H9 (cell line): Measurements from ENCODE around the gene SCN1A. TPM values are rescaled to one million over a fixed set of nuclear protein-coding genes. Genes with fewer than 3 reads are reported as not detected.

Experiments used
- DNase-seq: peaks from one replicate; pipeline ENCODE4 v3.0.0-alpha.2; 2017
- H2AFZ ChIP-seq: one replicate; pipeline ENCODE4 v1.6.1; 2013; ENCODE audit warnings: mild to moderate bottlenecking, low read length, control low read depth, moderate library complexity
- H2AK5ac ChIP-seq: 2 replicates; pipeline ENCODE4 v1.6.1; 2013; ENCODE audit warnings: low read length, control low read depth, mixed read lengths; ENCODE audit not compliant: insufficient read length
- H2BK120ac ChIP-seq: one replicate; pipeline ENCODE4 v1.6.1; 2013; ENCODE audit warnings: low read depth, mild to moderate bottlenecking, low read length, control low read depth, inconsistent platforms; ENCODE audit not compliant: poor library complexity, severe bottlenecking
- H2BK12ac ChIP-seq: 2 replicates; pipeline ENCODE4 v1.6.1; 2013; ENCODE audit warnings: low read length, control low read depth, mixed read lengths, low read depth; ENCODE audit not compliant: insufficient read length
- H2BK15ac ChIP-seq: 2 replicates; pipeline ENCODE4 v1.6.1; 2013; ENCODE audit warnings: low read depth, low read length, control low read depth
- H2BK20ac ChIP-seq: one replicate; pipeline ENCODE4 v1.6.1; 2013; ENCODE audit warnings: low read depth, mild to moderate bottlenecking, low read length, control low read depth, inconsistent platforms; ENCODE audit not compliant: poor library complexity, severe bottlenecking
- H2BK5ac ChIP-seq: 2 replicates; pipeline ENCODE4 v1.6.1; 2013; ENCODE audit warnings: low read length, control low read depth, mixed read lengths; ENCODE audit not compliant: insufficient read length
- H3K14ac ChIP-seq: 2 replicates; pipeline ENCODE4 v1.6.1; 2013; ENCODE audit warnings: low read length, control low read depth; ENCODE audit not compliant: insufficient read depth
- H3K18ac ChIP-seq: 2 replicates; pipeline ENCODE4 v1.6.1; 2013; ENCODE audit warnings: low read depth, mild to moderate bottlenecking, mixed read lengths, low read length, control low read depth; ENCODE audit not compliant: insufficient read length
- H3K23ac ChIP-seq: 2 replicates; pipeline ENCODE4 v1.6.1; 2013; ENCODE audit warnings: low read length, control low read depth, mixed read lengths, low read depth; ENCODE audit not compliant: insufficient read length
- H3K23me2 ChIP-seq: 2 replicates; pipeline ENCODE4 v1.6.1; 2013; ENCODE audit warnings: low read depth, mild to moderate bottlenecking, mixed read lengths, low read length, control low read depth; ENCODE audit not compliant: insufficient read length, poor library complexity, severe bottlenecking
- H3K27ac ChIP-seq: 2 replicates; pipeline ENCODE4 v1.5.1; 2013; ENCODE audit warnings: low read length, control low read depth, mixed read lengths, low read depth; ENCODE audit not compliant: insufficient read length
- H3K27me3 ChIP-seq: 2 replicates; pipeline ENCODE4 v1.6.1; 2013; ENCODE audit warnings: low read length, control low read depth, inconsistent platforms; ENCODE audit not compliant: insufficient read depth
- H3K4ac ChIP-seq: 2 replicates; pipeline ENCODE4 v1.6.1; 2013; ENCODE audit warnings: low read depth, mild to moderate bottlenecking, control low read depth, inconsistent platforms, low read length, moderate library complexity
- H3K4me1 ChIP-seq: 2 replicates; pipeline ENCODE4 v1.6.1; 2013; ENCODE audit warnings: low read length, control low read depth, inconsistent platforms; ENCODE audit not compliant: insufficient read depth
- H3K4me2 ChIP-seq: 2 replicates; pipeline ENCODE4 v1.6.1; 2013; ENCODE audit warnings: low read length, control low read depth, mixed read lengths; ENCODE audit not compliant: insufficient read length, insufficient read depth
- H3K56ac ChIP-seq: 2 replicates; pipeline ENCODE4 v1.6.1; 2013; ENCODE audit warnings: low read depth, mild to moderate bottlenecking, mixed read lengths, low read length, control low read depth; ENCODE audit not compliant: insufficient read length
- H3K79me1 ChIP-seq: 2 replicates; pipeline ENCODE4 v1.6.1; 2013; ENCODE audit warnings: low read depth, mild to moderate bottlenecking, moderate library complexity, low read length, control low read depth, inconsistent platforms; ENCODE audit not compliant: insufficient read depth, poor library complexity, severe bottlenecking
- H3K79me2 ChIP-seq: 2 replicates; pipeline ENCODE4 v1.6.1; 2013; ENCODE audit warnings: low read length, control low read depth, inconsistent platforms; ENCODE audit not compliant: insufficient read depth
- H3K9ac ChIP-seq: 2 replicates; pipeline ENCODE4 v1.6.1; 2013; ENCODE audit warnings: low read length, control low read depth, mixed read lengths; ENCODE audit not compliant: insufficient read length; ENCODE audit errors: extremely low read depth
- H3K9me3 ChIP-seq: one replicate; pipeline ENCODE4 v1.6.1; 2013; ENCODE audit warnings: low read depth, low read length, inconsistent platforms; ENCODE audit not compliant: control insufficient read depth
- H3T11ph ChIP-seq: one replicate; pipeline ENCODE4 v1.6.1; 2013; ENCODE audit warnings: mild to moderate bottlenecking, low read length, control low read depth, inconsistent platforms
- H4K20me1 ChIP-seq: one replicate; pipeline ENCODE4 v1.6.1; 2013; ENCODE audit not compliant: control insufficient read depth, insufficient read length, insufficient read depth
- H4K5ac ChIP-seq: 2 replicates; pipeline ENCODE4 v1.6.1; 2013; ENCODE audit warnings: low read depth, mild to moderate bottlenecking, mixed read lengths, low read length, control low read depth; ENCODE audit not compliant: insufficient read length
- H4K8ac ChIP-seq: replicated peaks from 2 replicates; pipeline ENCODE4 v1.6.1; 2013; ENCODE audit warnings: low read length, control low read depth, mixed read lengths, low read depth; ENCODE audit not compliant: insufficient read length
- H4K91ac ChIP-seq: 2 replicates; pipeline ENCODE4 v1.6.1; 2013; ENCODE audit warnings: low read depth, mild to moderate bottlenecking, moderate library complexity, mixed read lengths, low read length, control low read depth; ENCODE audit not compliant: insufficient read length
- H3K27ac Mint-ChIP-seq, 3 experiments: 2 replicates in 2 of 3; 3 replicates in 1 of 3; pipeline ENCODE4 v1.8.0; 2020 to 2021; ENCODE audit warnings: mixed read lengths in 3 of 3, mild to moderate bottlenecking in 1 of 3, moderate library complexity in 1 of 3
- H3K27me3 Mint-ChIP-seq: 2 replicates; pipeline ENCODE4 v1.8.0; 2021; ENCODE audit warnings: low read depth, mild to moderate bottlenecking, moderate library complexity, mixed read lengths
- H3K36me3 Mint-ChIP-seq, 3 experiments: 2 replicates in 2 of 3; 3 replicates in 1 of 3; pipeline ENCODE4 v1.8.0; 2020 to 2021; ENCODE audit warnings: low read depth in 3 of 3, mixed read lengths in 3 of 3; ENCODE audit not compliant: insufficient read depth in 1 of 3
- H3K4me1 Mint-ChIP-seq, 2 experiments: 2 replicates each; pipeline ENCODE4 v1.8.0; 2020; ENCODE audit warnings: mixed read lengths in 2 of 2
- H3K4me3 Mint-ChIP-seq, 2 experiments: 2 replicates in 1 of 2; 3 replicates in 1 of 2; pipeline ENCODE4 v1.8.0; 2020 to 2021; ENCODE audit warnings: mild to moderate bottlenecking in 2 of 2, mixed read lengths in 2 of 2, moderate library complexity in 1 of 2
- H3K9me3 Mint-ChIP-seq, 2 experiments: 2 replicates in 1 of 2; 3 replicates in 1 of 2; pipeline ENCODE4 v1.8.0; 2020; ENCODE audit warnings: mild to moderate bottlenecking in 2 of 2, mixed read lengths in 2 of 2, moderate library complexity in 1 of 2
- WGBS: extraction: QIAGEN DNeasy Blood & Tissue Kit; methylation state at CpG from one replicate; pipeline ENCODE4 v1.1.7; 2013; ENCODE audit warnings: missing lambda C conversion rate, low lambda C conversion rate, mixed read lengths; ENCODE audit not compliant: insufficient read length; ENCODE audit errors: extremely low coverage; 5-methylcytosine and 5-hydroxymethylcytosine counted together
- total RNA-seq: library from RNA; stranded (reverse); gene quantifications from 2 replicates; pipeline ENCODE4 v1.2.1, GENCODE V29; 2021
- TF ChIP-seq, protein P1 (sequence below): fragments of 200-600 bp; sonication (generic); conservative IDR thresholded peaks from 3 replicates; pipeline ENCODE4 v1.8.0; 2021; ENCODE audit warnings: antibody characterized with exemption, mild to moderate bottlenecking

Gene SCN1A
- total RNA-seq, 1 experiment from 2014 or later, result 0.13 TPM

- Histone ChIP-seq H3K9me3 (no peaks in the 10 kb centered on the region), H3K4me2 (no peak overlapping the region), H4K91ac (no peak overlapping the region), H2BK120ac (no peak overlapping the region), H3K14ac (no peak overlapping the region), H2AK5ac (no peak overlapping the region), H3K56ac (no peak overlapping the region), H2BK15ac (no peak overlapping the region), H3K4ac (no peak overlapping the region), H2AFZ (no peak overlapping the region), H3K27ac (no peak overlapping the region), H3K79me2 (no peaks in the 10 kb centered on the region), H3K23ac (no peak overlapping the region), H2BK12ac (no peak overlapping the region), H3T11ph (no peak overlapping the region), H2BK20ac (no peak overlapping the region), H2BK5ac (no peak overlapping the region), H4K5ac (no peak overlapping the region), H4K20me1 (no peaks in the 10 kb centered on the region), H4K8ac (no peak overlapping the region), H3K4me1 (no peaks in the 10 kb centered on the region), H3K27me3 (no peaks in the 10 kb centered on the region), H3K9ac (no peak overlapping the region), H3K23me2 (no peaks in the 10 kb centered on the region), H3K79me1 (no peaks in the 10 kb centered on the region), H3K18ac (no peak overlapping the region)
- H3K36me3 Mint-ChIP-seq, result no peaks in the 10 kb centered on the region
- 0 out of 4 replicates have a peak, but pooled peaks cover 0 to 3% of the 10 kb centered on the region in 2 experiments for H3K4me1 Mint-ChIP-seq
- no CpG with 5 or more reads among the region's 3 CpGs for WGBS
- TF ChIP-seq, protein P1, sequence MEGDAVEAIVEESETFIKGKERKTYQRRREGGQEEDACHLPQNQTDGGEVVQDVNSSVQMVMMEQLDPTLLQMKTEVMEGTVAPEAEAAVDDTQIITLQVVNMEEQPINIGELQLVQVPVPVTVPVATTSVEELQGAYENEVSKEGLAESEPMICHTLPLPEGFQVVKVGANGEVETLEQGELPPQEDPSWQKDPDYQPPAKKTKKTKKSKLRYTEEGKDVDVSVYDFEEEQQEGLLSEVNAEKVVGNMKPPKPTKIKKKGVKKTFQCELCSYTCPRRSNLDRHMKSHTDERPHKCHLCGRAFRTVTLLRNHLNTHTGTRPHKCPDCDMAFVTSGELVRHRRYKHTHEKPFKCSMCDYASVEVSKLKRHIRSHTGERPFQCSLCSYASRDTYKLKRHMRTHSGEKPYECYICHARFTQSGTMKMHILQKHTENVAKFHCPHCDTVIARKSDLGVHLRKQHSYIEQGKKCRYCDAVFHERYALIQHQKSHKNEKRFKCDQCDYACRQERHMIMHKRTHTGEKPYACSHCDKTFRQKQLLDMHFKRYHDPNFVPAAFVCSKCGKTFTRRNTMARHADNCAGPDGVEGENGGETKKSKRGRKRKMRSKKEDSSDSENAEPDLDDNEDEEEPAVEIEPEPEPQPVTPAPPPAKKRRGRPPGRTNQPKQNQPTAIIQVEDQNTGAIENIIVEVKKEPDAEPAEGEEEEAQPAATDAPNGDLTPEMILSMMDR, result no peak
- no peak for DNase-seq
- no peak overlapping the region for H3K27ac Mint-ChIP-seq
- no peak overlapping the region for H3K4me3 Mint-ChIP-seq
- H3K9me3 Mint-ChIP-seq, result peaks cover 0 to 6% of the 10 kb centered on the region in 2 experiments; a peak in 2 of 5 replicates
- no peaks in the 10 kb centered on the region for H3K27me3 Mint-ChIP-seq
Observed at GRCh38 chr2:166104773-166105172, 23.0 kb downstream of the SCN1A start.
